ENCODE data around the gene ADCY2. TPM values are rescaled to one million over a fixed set of nuclear protein-coding genes. Genes with fewer than 3 reads are reported as not detected.
A peak's percentile ranks its signal among the peaks of the same experiment; 100 is the strongest.

The ADCY2 gene
- total and polyA plus RNA-seq, 9 of the 15 experiments (the other 6 are each of a cell fraction or from before 2014, with no cell fraction given) = 0.01 to 0.15 (median 0.03) TPM; not detected in 5

DNA sequence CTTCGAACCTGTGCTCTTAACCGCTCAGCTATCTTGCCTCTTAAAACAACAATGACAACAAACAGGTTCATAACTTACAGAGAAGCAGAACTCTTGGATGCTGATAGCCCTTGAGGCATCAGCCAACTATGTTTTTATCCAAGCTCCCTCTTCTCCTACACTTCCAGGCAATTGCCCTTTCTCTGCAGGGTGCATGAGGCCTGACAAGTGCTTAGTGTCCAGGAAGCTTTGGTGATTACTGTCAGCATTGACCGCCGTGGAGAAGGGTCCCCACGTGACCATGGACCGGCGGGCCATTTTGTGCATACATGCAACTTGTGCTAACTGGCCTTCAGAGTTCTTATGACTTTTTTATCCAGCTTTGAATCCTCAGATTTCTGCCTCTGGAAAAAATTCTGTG lies 71.2 kb downstream of the ADCY2 start:
- no peaks in the 10 kb centered on the region for H3K9me1 ChIP-seq (ENCODE audit: control insufficient read depth, insufficient read depth, low read length)
- BruUV-seq (replicated peaks) = no TSS peak
- H3K4me1 ChIP-seq (replicated peaks in 1 of 2; ENCODE audit: control insufficient read depth in 2 of 2, insufficient read depth in 2 of 2, low read length in 2 of 2) = no peaks in the 10 kb centered on the region
- no peaks in the 10 kb centered on the region for H4K20me1 ChIP-seq (replicated peaks; ENCODE audit: control insufficient read depth, insufficient read depth, low read length)
- no peaks in the 10 kb centered on the region for H3K27me3 ChIP-seq (ENCODE audit: control insufficient read depth in 2 of 2, insufficient read depth in 2 of 2, low read length in 2 of 2)
- POLR2A ChIA-PET = no interaction called here
- no peaks in the 10 kb centered on the region for H3K9me3 ChIP-seq (replicated peaks; ENCODE audit: control insufficient read depth, insufficient read depth, low read depth, low read length)
- no peaks in the 10 kb centered on the region for H3K36me3 ChIP-seq (ENCODE audit: control insufficient read depth, insufficient read depth, low read length)
- ATAC-seq = no peak
- CTCF ChIA-PET (ENCODE audit: low intra/inter-chr PET ratio) = no interaction called here
- H3K9ac ChIP-seq (ENCODE audit: insufficient read depth in 1 of 2, low read depth in 2 of 2, low read length in 2 of 2) = no peak overlapping the region
- H3K79me2 ChIP-seq (ENCODE audit: control insufficient read depth, insufficient read depth, low read length) = no peaks in the 10 kb centered on the region
- no peak overlapping the region for H3K27ac ChIP-seq (ENCODE audit: extremely low read depth, low read depth, low read length)
- DNase-seq (ENCODE audit: extremely low read depth in 1 of 4, low spot score in 3 of 4) = no peak
- no peak overlapping the region for H3K4me3 ChIP-seq
- no peak for FAIRE-seq
- no peak overlapping the region for H3K4me2 ChIP-seq (ENCODE audit: insufficient read depth, low read length)
- TF ChIP-seq MEF2A (IDR thresholded peaks at IDR 0.05; ENCODE audit: control insufficient read depth, low read depth, low read length) (no peak), ZNF184 (CRISPR knock-in tag; IDR thresholded peaks at IDR 0.05) (no peak), USF2 (CRISPR knock-in tag; IDR thresholded peaks at IDR 0.05) (peak; percentile 44)
- TF ChIP-seq, protein P1, sequence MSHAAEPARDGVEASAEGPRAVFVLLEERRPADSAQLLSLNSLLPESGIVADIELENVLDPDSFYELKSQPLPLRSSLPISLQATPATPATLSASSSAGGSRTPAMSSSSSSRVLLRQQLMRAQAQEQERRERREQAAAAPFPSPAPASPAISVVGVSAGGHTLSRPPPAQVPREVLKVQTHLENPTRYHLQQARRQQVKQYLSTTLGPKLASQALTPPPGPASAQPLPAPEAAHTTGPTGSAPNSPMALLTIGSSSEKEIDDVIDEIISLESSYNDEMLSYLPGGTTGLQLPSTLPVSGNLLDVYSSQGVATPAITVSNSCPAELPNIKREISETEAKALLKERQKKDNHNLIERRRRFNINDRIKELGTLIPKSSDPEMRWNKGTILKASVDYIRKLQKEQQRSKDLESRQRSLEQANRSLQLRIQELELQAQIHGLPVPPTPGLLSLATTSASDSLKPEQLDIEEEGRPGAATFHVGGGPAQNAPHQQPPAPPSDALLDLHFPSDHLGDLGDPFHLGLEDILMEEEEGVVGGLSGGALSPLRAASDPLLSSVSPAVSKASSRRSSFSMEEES (CRISPR knock-in tag; IDR thresholded peaks at IDR 0.05) = peak; percentile 16; the same call in 1 of the 2 replicates
- in situ Hi-C loops (cut with MboI) = no loop called here
- no peak overlapping the region for H2AFZ ChIP-seq (ENCODE audit: low read depth, low read length)
- 0% methylated on average over 7 of the region's 7 CpGs for WGBS (ENCODE audit: insufficient coverage, low coverage, missing lambda C conversion rate)
- intact Hi-C loops (cut with micrococcal nuclease) = no loop called here

Measured in K562 (cell line).